Measurements from ENCODE around the gene AKAP10.
"Not testable (repeated sequence)": the region's sequence is repeated elsewhere in the genome, so short reads cannot be mapped to it uniquely, and the experiment has no call there.

Gene AKAP10, protein sequence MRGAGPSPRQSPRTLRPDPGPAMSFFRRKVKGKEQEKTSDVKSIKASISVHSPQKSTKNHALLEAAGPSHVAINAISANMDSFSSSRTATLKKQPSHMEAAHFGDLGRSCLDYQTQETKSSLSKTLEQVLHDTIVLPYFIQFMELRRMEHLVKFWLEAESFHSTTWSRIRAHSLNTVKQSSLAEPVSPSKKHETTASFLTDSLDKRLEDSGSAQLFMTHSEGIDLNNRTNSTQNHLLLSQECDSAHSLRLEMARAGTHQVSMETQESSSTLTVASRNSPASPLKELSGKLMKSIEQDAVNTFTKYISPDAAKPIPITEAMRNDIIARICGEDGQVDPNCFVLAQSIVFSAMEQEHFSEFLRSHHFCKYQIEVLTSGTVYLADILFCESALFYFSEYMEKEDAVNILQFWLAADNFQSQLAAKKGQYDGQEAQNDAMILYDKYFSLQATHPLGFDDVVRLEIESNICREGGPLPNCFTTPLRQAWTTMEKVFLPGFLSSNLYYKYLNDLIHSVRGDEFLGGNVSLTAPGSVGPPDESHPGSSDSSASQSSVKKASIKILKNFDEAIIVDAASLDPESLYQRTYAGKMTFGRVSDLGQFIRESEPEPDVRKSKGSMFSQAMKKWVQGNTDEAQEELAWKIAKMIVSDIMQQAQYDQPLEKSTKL

DNA sequence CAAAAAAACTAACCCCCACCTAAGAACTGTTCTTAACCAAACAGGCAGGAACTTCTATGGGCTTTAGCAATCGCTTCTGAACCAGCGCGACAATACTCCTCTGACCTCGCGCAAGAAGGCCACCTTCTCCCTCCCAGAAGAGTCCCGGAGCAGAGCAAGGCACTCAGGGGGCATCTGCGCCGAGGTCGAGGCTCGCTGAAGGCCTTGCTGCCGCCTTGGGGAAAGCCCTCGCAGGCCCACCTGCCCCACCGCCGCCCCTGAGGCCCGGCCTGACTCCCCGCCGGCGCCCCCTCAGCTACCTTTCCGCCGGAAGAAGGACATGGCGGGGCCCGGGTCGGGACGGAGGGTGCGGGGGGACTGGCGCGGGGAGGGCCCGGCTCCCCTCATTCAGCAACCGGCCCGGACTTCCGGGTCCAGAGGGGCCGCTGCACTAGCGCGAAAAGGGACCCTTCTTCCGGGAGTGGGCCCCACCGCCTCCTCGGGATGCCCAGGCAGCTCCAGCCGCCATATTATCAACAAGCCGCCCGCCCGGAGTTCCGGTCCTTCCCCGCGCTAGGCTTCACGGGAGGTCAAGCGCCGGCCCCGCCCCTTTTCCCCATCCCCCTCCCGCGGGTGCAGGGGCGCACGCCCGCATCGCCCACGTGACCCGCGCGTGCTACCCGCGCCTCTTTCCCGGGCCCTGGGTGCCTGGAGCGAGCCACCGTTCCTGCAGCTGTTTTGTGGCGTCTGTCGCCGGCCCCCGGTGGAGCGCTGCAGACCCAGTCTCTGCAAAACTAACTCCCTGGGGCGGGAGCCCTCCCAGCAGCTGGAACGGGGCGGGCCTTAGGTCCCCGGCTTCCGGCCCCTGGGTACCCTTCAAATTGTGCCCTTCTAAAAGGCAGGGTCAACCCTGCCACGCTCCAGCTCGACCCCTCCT, at the start of gene AKAP10:
Gene AKAP10, minus strand, starts transcription at position 536 of the 916 bp plus-strand sequence. Its CDS starts 149 bp downstream, at position 387.
- DNase-seq = peak; percentile 52

DNA sequence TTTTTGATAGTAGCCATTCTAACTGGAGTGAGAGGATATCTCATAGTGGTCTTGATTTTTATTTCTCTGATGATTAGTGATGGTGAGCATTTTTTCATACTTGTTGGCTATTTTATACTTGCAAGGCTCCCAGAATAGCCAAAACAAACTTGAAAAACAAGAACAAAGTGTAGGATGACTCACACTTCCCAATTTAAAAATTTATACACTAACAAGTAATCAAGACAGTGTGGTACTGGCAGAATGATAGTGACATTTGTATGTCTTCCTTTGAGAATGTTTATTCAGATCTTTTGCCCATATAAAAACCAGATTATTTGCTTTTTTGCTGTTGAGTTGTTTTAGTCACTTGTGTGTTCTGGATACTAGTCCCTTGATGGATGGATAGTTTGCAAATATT, 49.3 kb upstream of the AKAP10 start:
- DNase-seq = no peak

DNA sequence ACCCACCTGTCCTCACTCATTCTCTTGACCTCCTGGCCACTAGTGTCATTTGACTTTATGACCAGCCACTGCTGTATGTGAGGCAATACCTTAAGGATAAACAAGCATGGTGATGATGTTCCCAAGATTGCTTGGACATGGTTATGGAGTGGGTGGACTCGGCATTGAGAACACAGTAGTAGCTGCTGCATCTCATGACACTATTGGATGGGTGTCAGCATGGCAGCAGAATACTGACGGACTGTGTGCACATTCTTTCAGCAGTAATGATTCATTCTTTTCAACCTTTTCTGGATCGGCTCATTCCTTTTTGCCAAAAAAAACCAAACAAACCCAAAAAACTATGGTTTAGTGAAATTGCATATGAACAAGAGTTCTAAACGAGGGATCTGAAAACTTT, 45.1 kb upstream of the AKAP10 start:
- no peak for DNase-seq

DNA sequence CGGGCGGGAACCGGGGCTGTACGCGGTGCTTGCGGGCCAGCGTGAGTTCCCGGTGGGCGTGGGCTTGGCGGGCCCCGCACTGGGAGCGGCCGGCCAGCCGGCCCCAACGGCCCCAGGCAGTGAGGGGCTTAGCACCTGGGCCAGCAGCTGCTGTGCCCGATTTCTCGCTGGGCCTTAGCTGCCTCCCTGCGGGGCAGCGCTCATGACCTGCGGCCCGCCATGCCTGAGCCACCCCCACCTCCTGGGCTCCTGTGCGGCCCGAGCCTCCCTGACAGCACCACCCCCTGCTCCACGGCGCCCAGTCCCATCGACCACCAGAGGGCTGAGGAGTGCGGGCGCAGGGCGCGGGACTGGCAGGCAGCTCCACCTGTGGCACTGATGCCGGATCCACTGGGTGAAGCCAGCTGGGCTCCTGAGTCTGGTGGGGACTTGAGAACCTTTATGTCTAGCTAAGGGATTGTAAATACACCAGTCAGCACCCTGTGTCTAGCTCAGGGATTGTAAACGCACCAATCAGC, 38.9 kb upstream of the AKAP10 start:
- not testable (repeated sequence) for DNase-seq

DNA sequence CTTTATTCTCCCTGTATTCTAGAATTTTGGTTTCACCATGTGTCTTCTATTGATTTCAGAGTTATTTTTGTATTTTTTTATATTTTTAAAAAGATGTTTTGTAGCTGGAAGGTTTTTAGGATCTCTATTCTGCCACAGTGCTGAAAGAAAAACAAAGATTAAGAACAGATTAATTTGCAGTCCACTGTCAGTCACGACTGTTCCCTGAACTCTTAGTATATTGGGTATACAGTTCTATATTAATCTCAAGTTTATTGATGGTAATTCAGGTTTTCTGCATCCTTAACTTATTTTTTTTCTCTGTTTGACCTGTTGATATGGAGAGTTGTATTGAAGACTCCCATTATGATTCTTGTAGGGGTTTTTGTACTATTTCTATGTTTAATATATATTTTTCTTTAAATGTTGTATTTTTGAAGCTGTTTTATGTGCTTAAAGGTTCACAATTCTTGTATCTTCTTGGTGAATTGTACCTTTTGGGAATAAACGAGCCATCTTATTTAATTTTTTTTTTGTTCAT, 34.4 kb upstream of the AKAP10 start:
- no peak for DNase-seq

DNA sequence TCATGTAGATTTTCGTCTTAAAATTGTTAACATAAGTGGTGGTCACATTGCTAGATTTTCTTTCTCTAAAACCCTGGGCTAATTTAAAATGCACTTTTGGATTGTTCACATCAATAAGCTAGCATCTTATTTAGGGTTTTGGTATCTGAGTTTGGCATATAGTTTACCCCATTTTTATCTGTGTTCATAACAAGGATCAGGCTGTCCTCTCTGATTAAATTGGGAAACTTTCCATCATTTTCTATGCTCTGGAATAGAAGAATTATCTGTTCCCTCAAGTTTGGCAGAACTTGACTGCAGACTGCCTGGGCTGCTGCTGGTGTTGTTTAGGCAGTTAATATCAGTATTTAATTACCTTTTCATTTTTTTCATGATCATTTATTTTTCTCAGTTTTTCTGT, 33.3 kb upstream of the AKAP10 start:
- DNase-seq = no peak

DNA sequence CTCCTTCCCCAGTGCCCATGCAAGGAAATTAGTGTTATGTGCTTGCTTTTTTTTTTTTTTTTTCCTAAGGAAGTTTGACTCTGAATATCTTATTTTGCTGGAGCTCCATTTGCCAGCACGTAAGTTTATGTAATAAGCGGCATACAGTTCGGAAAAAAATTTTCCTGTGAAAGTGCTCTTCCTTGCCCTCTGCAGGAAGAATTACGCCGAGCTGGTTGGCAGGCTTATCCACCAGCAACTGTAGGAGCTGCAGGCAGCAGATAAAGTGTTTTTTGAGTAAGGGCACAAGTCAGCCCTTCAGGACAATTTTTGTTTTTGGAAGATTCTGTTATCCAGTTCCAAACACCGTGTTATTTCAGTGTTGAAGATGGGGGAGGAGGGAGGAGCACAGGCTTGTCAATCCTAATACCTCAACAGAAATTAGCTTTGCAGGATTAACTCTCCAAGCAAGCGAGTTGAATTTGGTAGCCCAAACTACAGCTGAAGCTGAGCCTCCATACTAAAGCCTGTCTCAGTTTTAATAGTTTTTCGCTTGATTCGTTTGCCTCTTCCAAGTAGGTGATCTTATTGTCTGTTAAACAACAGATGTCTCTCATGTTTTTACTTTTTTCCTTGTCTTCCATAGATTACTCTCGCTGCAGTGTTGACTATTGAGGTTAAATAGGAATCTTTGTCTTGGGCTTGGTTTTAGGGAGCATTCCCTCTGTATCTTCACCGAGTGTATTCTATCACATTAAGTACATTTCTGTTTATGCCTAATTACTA, 32.7 kb upstream of the AKAP10 start:
- DNase-seq = no peak

DNA sequence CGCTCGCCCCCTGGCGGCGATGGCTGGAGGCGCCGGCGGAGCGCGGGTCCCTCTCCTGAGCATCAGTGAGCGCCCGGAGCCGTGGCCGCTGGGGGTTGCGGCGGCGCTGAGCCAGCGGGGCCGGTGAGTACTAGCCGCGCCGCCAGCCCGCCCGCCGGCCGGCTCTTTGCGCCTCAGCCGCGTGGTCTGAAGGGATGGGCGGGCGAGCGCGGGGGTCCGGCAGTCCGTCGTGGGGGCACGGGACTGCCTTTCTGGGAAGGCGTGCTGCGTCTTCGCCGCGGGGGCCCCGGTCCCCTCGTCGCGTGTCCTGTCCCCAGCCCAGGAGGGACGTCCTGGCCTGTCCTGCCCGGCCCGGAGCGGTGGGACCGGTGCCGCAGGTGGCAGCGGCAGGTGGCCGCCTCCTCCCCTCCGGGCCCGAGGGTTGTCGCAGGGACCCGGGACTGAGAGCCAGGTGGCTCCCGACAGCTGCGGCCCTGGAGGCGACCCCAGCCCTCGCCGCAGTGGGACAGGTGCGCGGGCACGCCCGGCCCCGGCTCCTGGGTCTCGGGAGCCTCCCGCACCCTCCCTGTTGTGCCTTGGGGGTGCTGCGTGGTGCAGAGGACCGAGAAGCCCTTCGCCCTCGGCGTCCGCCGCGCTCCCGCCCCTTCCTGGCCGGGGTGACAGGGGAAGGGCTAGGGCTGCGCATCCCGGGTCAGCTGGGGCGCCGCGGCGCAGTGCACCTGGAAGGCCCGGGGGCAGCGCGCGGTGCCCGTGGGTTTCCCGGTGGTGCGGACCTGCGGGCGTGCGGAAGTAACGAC, 31.9 kb upstream of the AKAP10 start, which contains the start of gene SPECC1:
Gene SPECC1, plus strand, starts transcription at position 58 of the 797 bp plus-strand sequence. CDS start 87,293 bp downstream, outside the sequence.
- DNase-seq = no peak

DNA sequence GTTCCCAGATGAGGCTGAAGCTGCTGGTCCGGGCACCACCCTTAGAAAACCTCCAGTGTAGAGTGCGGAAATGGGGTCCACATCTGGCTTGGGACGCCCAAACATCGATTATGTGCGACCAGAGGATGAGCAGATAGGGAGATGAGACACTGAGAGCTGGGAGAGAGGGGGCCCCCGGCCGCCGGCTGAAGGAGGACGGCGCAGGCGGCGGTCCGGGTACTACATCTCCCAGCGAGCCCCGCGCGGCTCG, 31.3 kb upstream of the AKAP10 start:
- DNase-seq = no peak

DNA sequence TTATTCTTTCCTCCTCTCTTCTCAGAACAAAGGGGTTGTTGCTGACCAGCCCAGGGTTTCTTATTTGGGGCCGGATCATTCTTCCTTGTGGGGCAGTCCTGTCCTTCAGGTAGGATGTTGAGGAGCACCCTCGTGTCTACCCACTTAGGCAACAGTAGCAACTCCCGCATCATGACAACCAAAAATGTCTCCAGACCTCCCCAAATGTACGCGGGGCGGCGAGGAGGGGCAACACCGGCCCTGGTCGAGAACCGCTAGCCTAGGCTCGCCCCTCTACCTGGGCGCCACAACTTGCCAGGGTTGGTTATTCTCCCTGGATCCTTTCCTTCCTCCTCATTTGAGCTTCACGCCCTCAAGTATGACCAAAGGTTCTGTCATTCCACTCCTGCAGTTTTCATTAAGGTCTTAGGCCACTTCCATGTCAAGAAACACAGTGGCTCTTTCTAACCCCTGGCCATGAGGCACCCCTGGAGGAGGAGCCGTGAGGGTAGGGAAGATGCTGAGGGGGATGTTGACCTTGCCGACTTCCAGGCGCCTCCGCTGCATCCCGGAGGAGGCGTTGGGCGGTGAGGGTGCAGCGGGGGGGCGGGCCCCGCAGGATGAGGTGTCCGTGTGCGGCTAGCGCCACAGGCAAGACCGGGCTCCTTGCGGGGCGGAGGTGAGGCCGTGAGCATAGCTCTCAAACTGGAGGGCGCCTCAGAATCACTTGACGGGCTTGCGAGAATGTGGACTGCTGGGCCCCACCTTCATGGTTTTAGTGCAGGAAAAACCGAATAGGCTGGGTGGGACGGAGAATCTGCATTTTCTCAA, 30.8 kb upstream of the AKAP10 start:
- DNase-seq = no peak

DNA sequence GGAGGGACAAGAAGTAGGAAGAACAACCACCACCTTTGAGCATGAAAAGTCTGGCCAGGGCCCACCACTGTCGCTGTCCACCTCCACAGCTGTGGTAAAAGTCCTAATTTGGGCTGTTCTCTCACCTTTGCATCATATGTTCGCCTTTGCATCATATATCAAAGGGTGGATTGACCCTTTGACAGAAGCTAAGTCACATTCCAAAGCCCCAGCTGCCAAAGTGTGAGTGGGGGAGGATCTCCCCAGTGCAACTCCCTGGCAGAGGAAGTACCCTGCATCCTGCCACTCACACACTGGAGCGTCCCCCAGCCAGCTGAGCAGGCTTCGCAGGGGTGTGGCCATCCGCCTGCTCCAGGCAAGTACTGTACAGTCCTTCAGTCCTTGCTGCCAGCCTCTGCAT, 18.9 kb upstream of the AKAP10 start:
- no peak for DNase-seq

DNA sequence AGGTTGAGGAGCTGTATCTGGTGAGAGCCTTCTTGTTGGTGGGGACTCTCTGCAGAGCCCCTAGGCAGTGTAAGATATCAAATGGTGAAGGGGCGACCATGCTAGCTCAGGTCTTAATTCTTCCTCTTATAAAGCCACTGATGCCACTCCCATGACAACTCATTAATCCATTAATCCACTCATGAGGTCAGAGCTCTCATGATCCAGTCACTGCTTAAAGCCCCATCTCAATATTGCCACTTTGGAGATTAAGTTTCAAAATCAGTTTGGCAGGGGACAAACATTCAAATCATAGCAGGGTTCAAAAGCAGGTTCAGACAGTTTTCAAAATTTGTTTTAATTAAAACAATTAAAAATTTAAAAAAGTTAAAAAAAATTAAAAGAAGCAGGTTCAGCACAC, 18.5 kb upstream of the AKAP10 start:
- DNase-seq = no peak

DNA sequence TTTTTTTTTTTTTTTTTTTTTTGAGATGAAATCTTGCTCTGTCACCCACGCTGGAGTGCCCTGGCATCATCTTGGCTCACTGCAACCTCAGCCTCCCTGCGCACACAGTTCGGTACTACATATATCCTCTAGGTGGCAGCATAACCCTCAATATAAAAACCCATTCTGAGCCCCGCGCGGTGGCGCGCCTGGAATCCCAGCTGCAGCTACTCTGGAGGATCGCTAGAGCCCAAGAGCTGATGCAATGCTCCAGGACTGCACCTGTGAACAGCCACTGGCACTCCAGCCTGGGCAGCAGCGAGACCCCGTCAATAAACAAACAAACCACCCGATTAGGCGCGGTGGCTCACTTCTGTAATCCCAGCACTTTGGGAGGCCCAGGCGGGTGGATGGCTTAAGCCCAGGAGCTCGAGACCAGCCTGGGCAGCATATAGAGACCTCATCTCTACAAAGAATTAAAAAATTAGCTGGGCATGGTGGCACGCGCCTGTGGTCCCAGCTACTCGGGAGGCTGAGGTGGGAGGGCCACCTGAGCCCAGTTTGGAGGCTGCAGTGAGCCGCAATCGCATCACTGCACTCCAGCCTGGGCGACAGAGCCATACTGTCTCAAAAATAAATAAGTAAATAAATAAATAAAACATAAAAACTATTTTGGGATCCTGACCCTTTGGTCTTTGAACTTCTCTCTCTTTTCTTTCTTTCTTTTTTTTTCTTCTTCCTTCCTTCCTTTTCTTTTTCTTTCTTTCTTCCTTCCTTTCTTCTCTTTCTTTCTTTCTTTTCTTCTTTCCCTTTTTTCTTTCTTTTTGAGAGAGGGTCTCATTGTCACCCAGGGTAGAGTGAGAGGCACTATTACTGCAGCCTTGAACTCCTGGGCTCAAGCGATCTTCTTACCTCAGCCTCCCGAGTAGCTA, 15.4 kb upstream of the AKAP10 start:
- peak; percentile 62 for DNase-seq

DNA sequence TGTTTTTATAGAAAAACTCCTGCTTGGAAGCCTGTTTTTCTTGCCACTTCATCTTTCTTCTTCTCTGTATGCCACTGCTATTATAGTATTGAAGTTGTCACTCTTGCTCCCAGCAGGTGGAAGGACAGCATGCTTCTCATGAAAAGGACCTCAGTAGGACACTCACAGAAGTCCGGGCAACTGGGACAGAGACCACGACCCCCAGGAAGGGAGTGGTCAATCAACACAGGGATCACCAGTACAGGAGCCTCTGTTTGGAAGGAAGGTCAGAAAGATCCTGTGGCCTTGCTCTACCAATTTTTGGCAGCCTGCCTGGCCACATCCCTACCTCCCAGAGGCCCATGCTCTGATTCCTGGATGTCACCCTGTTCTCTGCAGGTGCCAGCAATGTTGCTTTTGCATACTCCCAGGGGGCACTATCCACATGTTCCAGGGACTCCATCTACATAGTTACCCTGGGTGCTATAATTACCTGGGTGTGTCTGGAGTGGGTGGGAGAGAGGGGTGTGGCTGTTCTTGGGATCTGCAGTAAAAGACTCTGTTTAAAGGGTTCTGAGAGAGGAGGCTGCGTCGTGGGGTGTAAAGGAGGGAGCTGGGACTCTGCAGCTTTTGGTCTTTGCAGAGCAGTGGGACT, 13.7 kb upstream of the AKAP10 start:
- DNase-seq = no peak

DNA sequence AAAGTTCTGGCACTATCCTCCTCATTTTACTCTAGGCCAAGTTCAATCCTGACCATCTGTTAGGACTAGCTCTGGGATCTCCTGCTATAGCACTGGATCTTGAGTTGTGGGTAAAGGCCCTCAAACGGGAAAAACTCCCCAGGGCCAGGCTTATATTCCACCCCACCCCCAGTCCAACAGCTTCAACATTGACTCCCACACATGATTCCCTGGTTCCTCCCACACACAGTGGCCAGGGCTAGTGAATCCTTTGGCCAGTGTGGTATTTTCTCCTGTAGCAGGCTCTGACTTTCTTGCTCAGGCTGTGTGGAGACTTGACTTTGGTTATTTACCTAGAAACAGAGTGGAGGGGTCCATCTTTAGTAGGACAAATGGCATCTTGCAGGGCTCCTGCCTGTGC, 10.3 kb upstream of the AKAP10 start:
- DNase-seq = no peak

DNA sequence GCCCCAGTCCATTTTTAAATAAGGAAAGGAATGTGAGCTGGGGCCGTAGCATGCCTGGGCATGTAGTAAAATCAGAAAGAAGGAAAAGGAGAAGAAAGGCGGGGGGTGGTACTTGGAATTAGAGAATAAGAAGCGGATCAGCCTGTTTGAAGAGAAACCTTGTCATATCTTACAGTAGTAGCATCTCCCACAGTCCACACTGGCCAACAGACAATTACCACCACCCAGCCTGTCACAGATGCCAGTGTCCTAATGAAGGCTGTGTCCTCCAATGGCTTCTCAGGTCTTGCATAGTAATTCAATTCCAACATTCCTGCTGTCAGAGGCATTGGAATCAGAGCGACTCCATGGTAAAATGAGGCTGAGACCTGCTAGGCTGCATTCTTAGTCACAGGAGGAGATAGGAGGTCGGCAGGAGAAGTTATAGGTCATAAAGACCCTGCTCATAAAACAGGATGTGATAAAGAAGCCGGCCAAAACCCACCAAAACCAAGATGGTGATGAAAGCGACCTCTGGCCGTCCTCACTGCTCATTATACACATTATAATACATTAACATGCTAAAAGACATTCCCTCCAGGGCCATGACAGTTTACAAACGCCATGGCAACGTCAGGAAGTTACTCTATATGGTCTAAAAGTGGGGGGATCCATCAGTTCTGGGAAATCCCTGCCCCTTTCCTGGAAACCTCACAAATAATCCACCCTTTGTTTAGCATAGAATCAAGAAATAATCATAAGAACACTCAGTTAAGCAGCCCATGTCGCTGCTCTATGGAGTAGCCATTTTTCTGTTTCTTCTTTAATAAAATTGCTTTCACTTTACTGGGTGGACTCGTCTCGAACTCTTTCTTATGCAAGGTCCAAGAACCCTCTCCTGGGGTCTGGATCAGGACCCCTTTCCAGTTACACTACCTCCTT, 9.6 kb upstream of the AKAP10 start:
- DNase-seq = no peak

DNA sequence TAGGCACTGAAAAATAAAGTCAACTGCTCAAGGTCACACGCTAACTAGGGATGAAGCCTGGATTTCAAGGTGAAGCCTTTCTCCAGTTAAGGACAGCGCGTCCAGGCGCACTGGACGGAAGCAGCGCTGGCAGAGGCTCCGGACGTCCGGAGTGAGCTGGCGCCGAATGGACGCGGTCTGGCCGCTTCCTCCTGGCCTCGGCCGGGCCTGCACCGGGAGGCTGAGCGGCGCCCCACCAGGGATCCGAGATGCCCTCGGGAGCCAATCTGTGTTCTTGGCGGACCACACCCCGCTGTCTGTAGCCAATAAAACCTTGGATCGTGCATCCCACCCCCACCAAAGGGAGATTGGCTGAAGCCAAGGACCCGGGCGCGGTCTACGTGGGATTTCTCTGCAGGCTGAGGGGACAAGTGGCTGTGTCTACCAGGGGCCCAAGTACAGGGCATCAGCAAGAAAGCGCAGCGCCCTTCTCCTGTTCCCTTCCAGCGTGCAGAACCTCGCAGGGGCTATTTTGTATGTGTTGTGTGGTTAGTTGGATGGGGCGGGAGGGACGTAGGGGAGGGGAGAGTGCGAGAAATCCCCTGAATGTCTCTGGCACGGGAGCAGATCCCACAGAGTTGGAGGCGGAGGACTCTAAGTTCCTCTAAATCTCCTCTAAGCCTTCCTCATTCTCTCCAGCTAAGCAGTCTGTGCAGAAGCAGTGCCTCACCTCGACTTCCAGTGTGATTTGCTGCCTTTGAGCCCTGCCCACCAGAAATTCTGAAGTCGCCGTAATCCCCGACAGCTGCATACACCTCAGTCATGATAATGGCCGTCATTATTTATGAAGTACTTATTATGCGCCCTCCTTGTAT, 2.5 kb upstream of the AKAP10 start:
- no peak for DNase-seq
